Measurements from ENCODE around the gene SPAG17.

DNA sequence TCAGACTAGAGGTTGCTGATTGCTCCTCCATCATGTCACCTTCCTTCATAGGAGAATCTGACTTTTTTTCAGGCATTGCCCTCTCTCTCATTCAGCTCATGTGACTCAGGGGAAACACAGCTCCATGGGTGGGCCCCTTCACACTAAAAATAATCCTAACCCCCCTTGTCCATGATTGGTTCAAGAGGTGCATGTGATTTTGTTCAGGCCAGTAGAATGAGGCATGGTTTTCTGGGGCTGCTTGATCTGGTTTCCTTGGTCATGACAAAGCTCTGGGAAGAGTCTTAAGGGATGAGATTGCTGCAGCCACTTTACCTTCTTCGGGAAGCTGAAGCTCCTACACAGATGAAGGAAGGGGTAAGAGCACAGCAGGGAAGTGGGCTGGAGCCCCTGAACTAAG lies 56.3 kb downstream of the SPAG17 start:
- TF ChIP-seq, protein P1, sequence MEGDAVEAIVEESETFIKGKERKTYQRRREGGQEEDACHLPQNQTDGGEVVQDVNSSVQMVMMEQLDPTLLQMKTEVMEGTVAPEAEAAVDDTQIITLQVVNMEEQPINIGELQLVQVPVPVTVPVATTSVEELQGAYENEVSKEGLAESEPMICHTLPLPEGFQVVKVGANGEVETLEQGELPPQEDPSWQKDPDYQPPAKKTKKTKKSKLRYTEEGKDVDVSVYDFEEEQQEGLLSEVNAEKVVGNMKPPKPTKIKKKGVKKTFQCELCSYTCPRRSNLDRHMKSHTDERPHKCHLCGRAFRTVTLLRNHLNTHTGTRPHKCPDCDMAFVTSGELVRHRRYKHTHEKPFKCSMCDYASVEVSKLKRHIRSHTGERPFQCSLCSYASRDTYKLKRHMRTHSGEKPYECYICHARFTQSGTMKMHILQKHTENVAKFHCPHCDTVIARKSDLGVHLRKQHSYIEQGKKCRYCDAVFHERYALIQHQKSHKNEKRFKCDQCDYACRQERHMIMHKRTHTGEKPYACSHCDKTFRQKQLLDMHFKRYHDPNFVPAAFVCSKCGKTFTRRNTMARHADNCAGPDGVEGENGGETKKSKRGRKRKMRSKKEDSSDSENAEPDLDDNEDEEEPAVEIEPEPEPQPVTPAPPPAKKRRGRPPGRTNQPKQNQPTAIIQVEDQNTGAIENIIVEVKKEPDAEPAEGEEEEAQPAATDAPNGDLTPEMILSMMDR (IDR thresholded peaks at IDR 0.05 in 4 of 5, conservative IDR thresholded peaks at IDR 0.05 in 1 of 5) = no peak
- TF ChIP-seq POLR2A (IDR thresholded peaks at IDR 0.05) = no peak

All from gastrocnemius medialis (tissue), 4 donors.